Activated CD4-positive, alpha-beta T cell treated with anti-CD3 and anti-CD28 coated beads, Interleukin-2, amount 10 ng/mL, durations not matched to agents 7 days and 5 days (primary cell): ENCODE results near the gene OOSP2. TPM values are rescaled to one million over a fixed set of nuclear protein-coding genes. Genes with fewer than 3 reads are reported as not detected.
"Not testable (repeated sequence)": the region's sequence is repeated elsewhere in the genome, so short reads cannot be mapped to it uniquely, and the experiment has no call there.

Source experiments
- CTCF ChIA-PET: fragments of 350-600 bp; sonication (Branson Sonifier 250); formaldehyde crosslinking; loops from one replicate; lab custom pipeline; 2021; ENCODE audit warnings: antibody characterized with exemption; lab: Charles Lee
- POLR2A ChIA-PET: fragments of 350-600 bp; sonication (Branson Sonifier 250); formaldehyde crosslinking; loops from one replicate; lab custom pipeline; 2021; ENCODE audit warnings: antibody characterized with exemption; lab: Charles Lee
- DNase-seq: peaks from one replicate; pipeline ENCODE4 v3.0.0-alpha.2; 2020
- H3K27ac Mint-ChIP-seq: one replicate; pipeline ENCODE4 v1.8.0; 2021; ENCODE audit warnings: mild to moderate bottlenecking, moderate library complexity, mixed read lengths
- H3K27me3 Mint-ChIP-seq: one replicate; pipeline ENCODE4 v1.8.0; 2021; ENCODE audit warnings: mixed read lengths
- H3K36me3 Mint-ChIP-seq: one replicate; pipeline ENCODE4 v1.8.0; 2021; ENCODE audit warnings: low read depth, mixed read lengths
- H3K4me1 Mint-ChIP-seq: one replicate; pipeline ENCODE4 v1.8.0; 2021; ENCODE audit warnings: mixed read lengths
- H3K4me3 Mint-ChIP-seq: one replicate; pipeline ENCODE4 v1.8.0; 2021; ENCODE audit warnings: mild to moderate bottlenecking, moderate library complexity, mixed read lengths
- H3K9me3 Mint-ChIP-seq: one replicate; pipeline ENCODE4 v1.8.0; 2021; ENCODE audit warnings: mixed read lengths
- total RNA-seq, 2 experiments: library from RNA; stranded (reverse); gene quantifications; one replicate each; pipeline ENCODE4 v1.2.3, GENCODE V29; 2021

The OOSP2 gene
- total RNA-seq, 2 experiments from 2014 or later: not detected

DNA sequence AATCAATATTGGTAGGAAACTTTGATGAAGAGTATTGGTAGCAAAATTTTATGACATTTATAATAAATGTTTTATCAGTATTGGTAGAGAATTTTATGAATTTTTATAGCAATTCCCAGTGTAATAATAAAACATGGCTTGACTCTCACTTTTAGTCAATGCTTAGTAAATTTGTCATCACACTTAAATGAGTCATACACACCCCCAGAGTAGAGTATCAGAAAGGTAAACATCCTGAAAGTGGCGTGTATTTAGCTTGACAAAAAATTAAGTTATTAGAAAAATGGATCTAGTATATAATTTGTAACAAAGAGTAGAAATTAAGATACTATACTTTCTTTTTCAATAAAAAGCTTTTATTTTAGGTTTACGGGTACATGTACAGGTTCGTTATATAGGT is 18.8 kb downstream of the OOSP2 start:
- ChIA-PET POLR2A (no interaction called here), CTCF (no interaction called here)
- no peak for DNase-seq
- H3K36me3 Mint-ChIP-seq: no peaks in the 10 kb centered on the region
- no peak overlapping the region for H3K27ac Mint-ChIP-seq
- no peaks in the 10 kb centered on the region for H3K4me1 Mint-ChIP-seq
- no peak overlapping the region for H3K4me3 Mint-ChIP-seq
- peaks cover 4% of the 10 kb centered on the region for H3K27me3 Mint-ChIP-seq
- no peaks in the 10 kb centered on the region for H3K9me3 Mint-ChIP-seq

DNA sequence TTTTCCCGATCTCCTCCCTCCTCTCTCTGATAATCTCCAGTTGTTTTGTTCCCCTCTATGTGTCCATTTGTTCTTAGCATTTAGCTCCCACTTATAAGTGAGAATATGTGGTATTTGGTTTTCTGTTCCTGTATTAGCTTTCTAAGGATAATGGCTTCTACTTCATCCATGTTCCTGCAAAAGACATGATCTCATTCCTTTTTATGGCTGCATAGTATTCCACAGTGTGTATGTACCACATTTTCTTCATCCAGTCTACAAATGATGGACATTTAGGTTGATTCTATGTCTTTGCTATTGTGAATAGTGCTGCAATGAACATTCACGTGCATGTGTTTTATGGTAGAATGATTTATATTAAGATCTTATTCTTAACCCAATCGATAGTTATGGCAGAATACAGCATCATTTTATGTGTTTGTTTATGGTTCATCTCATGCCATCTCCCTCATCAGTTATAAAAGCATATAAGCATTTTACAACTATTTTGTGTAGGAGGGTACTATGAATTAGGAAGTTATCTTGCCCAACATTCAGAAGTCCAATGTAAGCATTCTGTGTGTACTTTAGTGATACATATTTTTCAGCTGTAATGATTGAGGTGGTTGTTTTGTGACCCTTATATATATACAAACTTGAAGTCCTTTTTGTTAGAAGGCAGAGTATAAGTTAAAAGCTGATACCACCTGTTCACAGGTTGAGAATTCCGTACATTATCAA is 19.5 kb downstream of the OOSP2 start:
- no peak for DNase-seq
- ChIA-PET CTCF (no interaction called here), POLR2A (no interaction called here)
- no peaks in the 10 kb centered on the region for H3K36me3 Mint-ChIP-seq
- peaks cover 4% of the 10 kb centered on the region for H3K27me3 Mint-ChIP-seq
- no peak overlapping the region for H3K27ac Mint-ChIP-seq
- H3K4me3 Mint-ChIP-seq: no peak overlapping the region
- no peaks in the 10 kb centered on the region for H3K9me3 Mint-ChIP-seq
- H3K4me1 Mint-ChIP-seq: no peaks in the 10 kb centered on the region

DNA sequence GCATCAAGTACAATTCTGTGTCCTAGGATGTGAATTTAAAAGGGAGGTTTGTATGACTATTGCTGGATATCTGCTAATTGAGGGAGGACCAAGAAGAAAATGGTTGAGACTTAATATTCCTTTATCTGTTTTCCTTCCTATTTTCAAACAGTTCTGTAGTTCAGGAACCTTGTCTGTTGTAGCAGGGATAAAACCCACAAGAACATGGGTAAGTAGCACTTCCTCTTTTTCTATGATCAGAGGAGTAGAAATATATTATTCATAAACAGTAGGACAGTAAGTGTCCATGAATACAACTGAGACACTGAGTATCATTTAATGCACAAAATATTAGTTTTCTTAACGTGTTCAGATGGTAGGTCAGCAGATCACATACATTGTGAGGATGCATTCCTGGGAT is 23.9 kb downstream of the OOSP2 start:
- no peak overlapping the region for H3K27ac Mint-ChIP-seq
- H3K4me1 Mint-ChIP-seq: no peaks in the 10 kb centered on the region
- H3K9me3 Mint-ChIP-seq: no peaks in the 10 kb centered on the region
- no peaks in the 10 kb centered on the region for H3K36me3 Mint-ChIP-seq
- no peak for DNase-seq
- peaks cover 1% of the 10 kb centered on the region for H3K27me3 Mint-ChIP-seq
- ChIA-PET CTCF (no interaction called here), POLR2A (no interaction called here)
- H3K4me3 Mint-ChIP-seq: no peak overlapping the region

DNA sequence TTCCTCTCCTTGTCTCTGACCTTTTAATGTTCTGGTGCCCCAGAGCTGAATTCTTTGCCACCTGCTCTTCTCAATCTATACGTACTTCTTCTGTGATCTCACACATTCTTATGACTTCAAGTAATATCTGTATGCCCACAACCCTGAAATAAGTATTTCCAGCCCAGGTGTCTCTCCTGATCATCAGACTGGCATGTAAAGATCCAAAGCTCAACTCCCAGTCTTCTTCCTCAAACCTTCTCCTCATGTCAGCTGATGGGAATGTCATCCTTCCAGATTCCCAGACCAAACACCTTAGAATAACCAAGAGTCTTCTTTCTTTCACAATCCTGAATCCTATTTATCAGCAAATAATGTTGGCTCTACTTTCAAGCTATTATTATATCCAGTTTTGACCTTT is 25.6 kb downstream of the OOSP2 start:
- Mint-ChIP-seq H3K4me3 (no peak overlapping the region), H3K9me3 (no peaks in the 10 kb centered on the region), H3K27me3 (no peaks in the 10 kb centered on the region), H3K27ac (no peak overlapping the region), H3K36me3 (no peaks in the 10 kb centered on the region), H3K4me1 (no peaks in the 10 kb centered on the region)
- no peak for DNase-seq
- POLR2A ChIA-PET: no interaction called here
- CTCF ChIA-PET: interaction anchor here (0.6 kb wide), 1 partner anchor 251 kb away, joined by 3 read pairs; no protein-coding TSS in a partner anchor

DNA sequence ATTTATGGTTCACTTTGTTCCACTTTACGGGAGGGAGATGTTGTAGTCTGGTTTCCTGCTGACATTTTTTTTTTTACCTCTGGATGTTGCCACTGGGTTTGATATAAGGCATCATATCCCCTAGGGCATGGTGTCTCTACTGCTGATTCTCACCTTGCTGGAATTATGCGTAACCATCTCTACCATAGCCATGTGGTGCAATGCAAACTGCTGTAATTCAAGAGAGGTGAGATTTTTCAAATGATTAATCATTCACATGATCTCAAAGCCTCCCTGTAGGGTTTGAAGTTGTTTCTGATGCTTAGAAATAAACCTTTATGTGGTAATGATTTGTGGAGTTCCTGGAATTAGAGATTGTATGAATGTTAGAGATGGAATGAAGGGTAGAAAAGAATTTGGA is 29.2 kb downstream of the OOSP2 start:
- no peaks in the 10 kb centered on the region for H3K9me3 Mint-ChIP-seq
- no peak for DNase-seq
- H3K27me3 Mint-ChIP-seq: no peaks in the 10 kb centered on the region
- no peaks in the 10 kb centered on the region for H3K36me3 Mint-ChIP-seq
- no peak overlapping the region for H3K4me3 Mint-ChIP-seq
- H3K4me1 Mint-ChIP-seq: no peaks in the 10 kb centered on the region
- H3K27ac Mint-ChIP-seq: no peak overlapping the region
- ChIA-PET POLR2A (no interaction called here), CTCF (no interaction called here)

DNA sequence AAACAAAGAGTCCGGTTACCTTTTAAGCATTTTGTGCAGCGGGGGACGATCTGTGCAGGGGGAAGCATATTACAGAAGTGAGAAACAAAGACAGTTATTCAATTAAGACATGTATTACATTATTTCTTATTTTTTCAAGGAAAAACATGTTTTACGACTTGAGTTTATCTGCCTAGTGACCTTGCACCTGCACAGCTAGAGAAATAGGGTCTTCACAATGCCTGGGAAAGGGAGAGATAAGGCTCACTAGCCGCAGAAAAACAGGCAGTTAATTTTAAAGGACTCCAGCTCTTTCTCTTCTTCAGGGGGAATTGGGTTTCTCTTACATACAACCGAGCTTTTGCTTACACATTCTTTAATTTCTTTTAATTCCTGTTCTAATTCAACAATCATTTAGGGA is 31.4 kb downstream of the OOSP2 start:
- H3K9me3 Mint-ChIP-seq, H3K36me3 Mint-ChIP-seq, H3K4me1 Mint-ChIP-seq, H3K27me3 Mint-ChIP-seq, H3K4me3 Mint-ChIP-seq, DNase-seq, H3K27ac Mint-ChIP-seq, POLR2A ChIA-PET, CTCF ChIA-PET: not testable (repeated sequence)

DNA sequence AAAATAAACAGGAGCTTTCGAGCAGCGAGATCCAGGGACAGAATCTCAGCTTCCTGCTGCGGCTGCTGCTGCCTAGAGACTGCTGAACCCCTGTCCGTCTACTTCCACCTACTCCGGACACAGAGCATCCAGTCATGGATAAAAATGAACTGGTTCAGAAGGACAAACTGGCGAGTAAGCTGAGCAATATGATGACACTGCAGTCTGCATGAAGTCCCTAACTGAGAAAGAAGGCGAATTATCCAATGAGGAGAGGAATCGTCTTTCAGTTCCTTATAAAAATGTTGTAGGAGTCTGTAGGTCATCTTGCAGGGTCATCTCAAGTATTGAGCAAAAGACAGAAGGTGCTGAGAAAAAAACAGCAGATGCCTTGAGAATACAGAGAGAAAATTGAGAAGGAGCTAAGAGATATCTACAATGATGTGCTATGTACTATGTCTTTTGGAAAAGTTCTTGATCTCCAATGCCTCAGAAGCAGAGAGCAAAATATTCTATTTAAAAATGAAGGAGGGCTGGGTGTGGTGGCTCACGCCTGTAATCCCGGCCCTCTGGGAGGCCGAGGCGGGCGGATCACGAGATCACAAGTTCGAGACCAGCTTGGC is 37.1 kb downstream of the OOSP2 start:
- Mint-ChIP-seq H3K27me3 (no peaks in the 10 kb centered on the region), H3K4me3 (no peak overlapping the region), H3K27ac (no peak overlapping the region), H3K36me3 (no peaks in the 10 kb centered on the region), H3K4me1 (no peaks in the 10 kb centered on the region), H3K9me3 (no peaks in the 10 kb centered on the region)
- ChIA-PET POLR2A (no interaction called here), CTCF (no interaction called here)
- no peak for DNase-seq

DNA sequence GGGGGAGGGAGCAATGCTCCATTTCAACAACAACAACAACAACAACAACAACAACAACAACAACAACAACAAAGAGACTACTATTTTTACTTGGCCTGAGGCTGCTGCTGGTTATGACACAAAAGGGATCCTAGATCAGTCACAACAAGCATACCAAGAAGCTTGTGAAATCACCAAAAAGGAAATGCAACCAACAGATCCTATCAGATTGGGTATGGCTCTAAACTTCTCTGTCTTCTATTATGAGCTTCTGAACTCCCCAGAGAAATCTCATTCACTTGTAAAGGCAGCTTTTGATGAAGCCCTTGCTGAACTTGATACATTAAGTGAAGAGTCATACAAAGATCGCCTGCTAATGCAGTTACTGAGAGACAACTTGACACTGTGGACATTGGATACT is 37.8 kb downstream of the OOSP2 start:
- Mint-ChIP-seq H3K27ac (no peak overlapping the region), H3K36me3 (no peaks in the 10 kb centered on the region), H3K9me3 (no peaks in the 10 kb centered on the region), H3K27me3 (peaks cover 4% of the 10 kb centered on the region), H3K4me1 (no peaks in the 10 kb centered on the region), H3K4me3 (no peak overlapping the region)
- ChIA-PET POLR2A (no interaction called here), CTCF (no interaction called here)
- no peak for DNase-seq

DNA sequence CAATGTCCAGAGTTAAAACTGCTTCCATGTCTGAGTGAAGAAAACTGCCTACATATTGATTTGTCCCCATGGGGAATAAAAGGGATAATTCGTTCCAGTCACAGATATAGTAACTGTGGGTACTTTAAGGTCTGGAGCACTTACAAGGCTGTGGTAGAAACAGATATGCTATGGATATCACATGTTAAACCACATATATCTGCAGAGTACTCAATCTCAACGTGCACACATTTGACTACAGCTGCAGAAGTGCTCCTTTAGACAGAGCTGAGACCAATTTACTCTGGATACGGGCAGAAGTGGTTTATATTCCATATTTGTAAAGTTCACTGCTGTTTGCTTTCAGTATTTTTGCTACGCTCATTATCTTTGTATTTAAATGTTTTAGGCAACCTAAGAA is 38.5 kb downstream of the OOSP2 start:
- Mint-ChIP-seq H3K9me3 (no peaks in the 10 kb centered on the region), H3K27me3 (peaks cover 4% of the 10 kb centered on the region), H3K36me3 (no peaks in the 10 kb centered on the region), H3K27ac (no peak overlapping the region), H3K4me1 (no peaks in the 10 kb centered on the region), H3K4me3 (no peak overlapping the region)
- ChIA-PET CTCF (no interaction called here), POLR2A (no interaction called here)
- DNase-seq: no peak

DNA sequence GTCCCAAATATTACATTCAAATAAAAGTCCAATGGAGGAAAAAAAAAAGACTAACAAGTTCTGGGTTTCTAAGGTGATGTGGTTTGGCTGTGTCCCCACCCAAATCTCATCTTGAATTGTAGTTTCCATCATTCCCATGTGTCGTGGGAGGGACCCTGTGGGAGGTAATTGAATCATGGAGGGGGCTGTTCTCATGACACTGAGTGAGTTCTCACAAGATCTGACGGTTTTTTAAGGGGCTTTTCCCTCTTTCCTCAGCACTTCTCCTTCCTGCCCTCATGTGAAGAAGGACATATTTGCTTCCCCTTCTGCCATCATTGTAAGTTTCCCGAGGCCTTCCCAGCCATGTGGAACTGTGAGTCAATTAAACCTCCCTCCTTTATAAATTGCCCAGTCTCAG is 40.3 kb downstream of the OOSP2 start:
- no peaks in the 10 kb centered on the region for H3K4me1 Mint-ChIP-seq
- H3K36me3 Mint-ChIP-seq: no peaks in the 10 kb centered on the region
- no peak overlapping the region for H3K4me3 Mint-ChIP-seq
- no peaks in the 10 kb centered on the region for H3K9me3 Mint-ChIP-seq
- ChIA-PET CTCF (no interaction called here), POLR2A (no interaction called here)
- H3K27me3 Mint-ChIP-seq: peaks cover 4% of the 10 kb centered on the region
- DNase-seq: no peak
- no peak overlapping the region for H3K27ac Mint-ChIP-seq

DNA sequence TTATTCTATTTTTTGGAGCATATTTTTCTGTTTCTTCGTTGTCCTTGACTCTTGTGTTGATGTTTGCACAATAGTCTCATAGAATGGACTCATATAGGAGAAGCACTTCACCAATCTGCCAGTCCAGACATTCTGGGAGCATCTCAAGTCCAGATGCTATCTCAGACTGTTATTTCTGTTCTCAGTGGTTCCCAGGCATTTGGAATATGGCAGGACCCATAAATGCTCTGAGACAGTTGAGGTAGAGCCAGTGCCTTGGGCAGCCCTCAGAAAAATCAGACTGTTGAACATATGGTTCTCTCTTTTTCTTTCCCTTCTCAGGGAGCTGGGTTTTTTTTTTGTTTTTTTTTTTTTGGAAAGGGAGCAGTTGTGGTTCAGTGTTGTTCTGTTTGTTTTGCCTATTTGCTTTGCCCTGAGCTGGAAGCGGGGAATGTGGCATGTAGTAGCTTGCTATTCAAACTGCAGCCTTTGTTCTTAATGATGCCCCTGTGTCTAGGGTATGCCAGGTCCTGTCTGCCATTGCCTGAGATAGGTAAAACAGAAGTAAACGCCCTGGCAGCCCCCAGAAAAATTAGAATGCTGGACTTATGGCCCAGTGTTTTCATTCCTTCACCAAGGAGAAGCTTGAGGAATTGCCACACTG is 44.5 kb downstream of the OOSP2 start:
- ChIA-PET POLR2A (no interaction called here), CTCF (interaction anchor here (0.5 kb wide), 1 partner anchor 517 kb away, joined by 3 read pairs; no protein-coding TSS in a partner anchor)
- H3K4me3 Mint-ChIP-seq: no peak overlapping the region
- H3K27me3 Mint-ChIP-seq: peaks cover 11% of the 10 kb centered on the region
- H3K36me3 Mint-ChIP-seq: no peaks in the 10 kb centered on the region
- no peak overlapping the region for H3K27ac Mint-ChIP-seq
- no peaks in the 10 kb centered on the region for H3K9me3 Mint-ChIP-seq
- no peaks in the 10 kb centered on the region for H3K4me1 Mint-ChIP-seq
- DNase-seq: no peak

DNA sequence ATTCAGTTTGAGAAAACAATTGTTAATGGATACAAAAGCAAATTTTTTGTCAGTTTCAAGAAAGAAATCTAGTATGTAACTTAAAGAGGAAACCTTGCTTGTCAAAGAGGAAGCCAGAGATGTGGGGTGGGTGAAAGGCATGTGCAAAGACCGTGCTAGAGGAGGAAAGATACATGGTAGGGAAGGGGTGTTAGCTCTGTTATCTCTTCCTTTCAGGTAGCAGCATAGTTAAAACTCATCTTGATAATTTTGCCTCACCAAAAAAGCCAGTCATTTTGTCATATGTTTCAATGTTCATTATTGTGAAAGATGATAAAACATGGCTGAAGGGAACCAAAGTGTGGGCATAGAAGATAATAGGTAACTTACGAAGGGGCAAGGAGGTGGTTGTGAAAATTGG is 45.7 kb downstream of the OOSP2 start:
- Mint-ChIP-seq H3K27me3 (peaks cover 13% of the 10 kb centered on the region), H3K9me3 (no peaks in the 10 kb centered on the region), H3K36me3 (no peaks in the 10 kb centered on the region), H3K27ac (no peak overlapping the region), H3K4me3 (no peak overlapping the region), H3K4me1 (no peaks in the 10 kb centered on the region)
- DNase-seq: no peak
- ChIA-PET POLR2A (no interaction called here), CTCF (no interaction called here)

DNA sequence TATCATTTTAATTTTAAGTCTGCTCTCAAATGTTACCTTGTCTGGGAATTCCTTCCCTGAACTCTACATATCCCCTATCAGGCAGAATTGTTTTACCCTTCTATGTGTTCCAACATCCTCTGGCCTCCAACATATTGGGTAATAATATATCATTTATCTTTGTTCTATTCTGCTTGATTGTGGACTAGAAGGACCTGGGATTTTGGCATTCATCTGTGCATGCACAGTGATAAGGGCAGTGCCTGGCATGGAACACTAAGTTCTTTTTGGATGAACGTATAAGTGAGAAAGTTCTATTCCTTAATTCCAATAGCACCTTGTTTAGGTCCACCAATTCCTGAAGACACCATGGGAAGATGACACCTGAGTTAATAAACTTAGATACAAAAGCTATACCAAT is 47.0 kb downstream of the OOSP2 start:
- CTCF ChIA-PET: no interaction called here
- Mint-ChIP-seq H3K27ac (no peak overlapping the region), H3K36me3 (no peaks in the 10 kb centered on the region), H3K27me3 (peaks cover 13% of the 10 kb centered on the region), H3K9me3 (no peaks in the 10 kb centered on the region), H3K4me1 (no peaks in the 10 kb centered on the region), H3K4me3 (no peak overlapping the region)
- no peak for DNase-seq
- POLR2A ChIA-PET: no interaction called here
